CD4-positive, alpha-beta T cell treated with Interleukin-4 for 4 hours (primary cell): Measurements from ENCODE around the gene GRM7.

Experiments
- DNase-seq: peaks from one replicate; pipeline ENCODE4 v3.0.0-alpha.2; 2020

The GRM7 gene

DNA sequence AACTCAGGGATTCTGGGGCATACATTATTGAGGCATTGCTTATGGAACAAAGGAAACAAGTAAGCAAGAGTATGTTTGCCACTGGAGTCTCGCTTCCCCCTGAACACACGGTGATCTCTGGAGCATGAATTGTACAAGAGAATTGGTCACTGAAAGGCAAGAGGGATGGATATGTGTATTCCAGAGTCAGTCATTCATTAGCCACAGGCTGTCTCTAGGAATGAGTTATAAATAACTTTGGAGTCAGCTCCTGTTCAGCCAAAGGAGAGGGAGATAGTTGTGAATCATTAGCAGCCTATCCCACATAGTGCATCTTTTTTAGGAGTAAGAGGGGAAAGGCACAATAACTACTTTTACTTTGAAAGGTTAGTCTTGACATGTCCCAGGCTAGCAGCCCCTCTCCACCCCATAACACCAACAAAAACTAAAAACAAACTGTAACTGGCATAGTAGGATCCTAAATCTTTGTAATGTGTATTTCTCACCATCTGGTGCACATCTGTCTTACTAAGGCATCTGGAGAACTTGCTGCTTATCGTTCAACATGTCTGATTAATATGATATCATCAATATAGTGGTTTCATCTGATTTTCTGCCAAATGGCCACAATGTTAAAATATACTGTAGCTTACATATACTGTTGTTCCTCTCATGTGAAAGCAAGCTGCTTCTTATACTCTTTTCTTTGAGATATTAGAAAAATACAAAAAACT lies 462.2 kb downstream of the GRM7 start:
- DNase-seq = no peak

GRCh38 chr3:7328339-7328738 lies 467.4 kb downstream of the GRM7 start:
- DNase-seq = no peak

- no peak for DNase-seq
Observed at GRCh38 chr3:7332696-7333095, 471.8 kb downstream of the GRM7 start.

GRCh38 chr3:7333125-7333524 lies 472.2 kb downstream of the GRM7 start:
- no peak for DNase-seq

DNA sequence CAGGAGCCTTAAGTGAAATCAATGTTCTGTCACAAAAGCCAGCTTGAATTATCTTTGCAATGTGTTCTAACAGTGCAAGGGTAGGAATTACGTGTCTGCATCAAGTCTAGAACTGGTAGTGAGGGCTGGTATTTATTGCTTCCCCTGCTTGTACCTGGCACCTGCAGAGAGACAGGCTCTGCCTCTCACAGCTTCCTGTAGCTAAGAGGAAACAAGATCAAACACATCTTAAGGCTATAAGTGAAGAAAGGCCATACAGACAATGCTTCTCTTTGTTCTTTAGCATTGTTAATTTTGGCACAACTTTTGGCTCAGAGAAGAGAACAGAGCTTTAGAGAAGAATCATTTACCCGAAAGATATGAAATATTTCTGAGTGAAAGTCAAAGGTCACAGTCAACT lies 479.9 kb downstream of the GRM7 start:
- no peak for DNase-seq

DNA sequence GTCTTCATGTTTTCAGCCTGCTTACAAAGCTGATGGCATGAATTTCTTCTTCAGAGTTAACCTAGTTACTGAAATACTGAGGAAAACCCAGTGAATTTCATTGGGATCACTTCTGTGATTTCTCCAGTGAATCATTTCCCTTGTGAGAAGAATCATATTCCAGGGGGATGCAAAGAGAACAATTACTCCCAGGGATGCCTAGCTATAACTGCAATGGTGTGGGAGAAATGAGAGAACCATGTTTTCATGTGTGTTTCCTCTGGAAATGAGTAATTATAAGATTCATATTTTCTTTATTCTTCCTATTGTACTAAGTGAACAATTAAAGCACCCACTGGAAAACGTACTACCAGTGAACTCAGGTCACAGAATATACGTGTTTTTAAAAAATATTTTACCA lies 485.4 kb downstream of the GRM7 start:
- DNase-seq = no peak

GRCh38 chr3:7357101-7357500 lies 496.2 kb downstream of the GRM7 start:
- DNase-seq = no peak

- no peak for DNase-seq
Observed at GRCh38 chr3:7367968-7368367, 507.1 kb downstream of the GRM7 start.

- no peak for DNase-seq
Observed at GRCh38 chr3:7368597-7368996, 507.7 kb downstream of the GRM7 start.

DNA sequence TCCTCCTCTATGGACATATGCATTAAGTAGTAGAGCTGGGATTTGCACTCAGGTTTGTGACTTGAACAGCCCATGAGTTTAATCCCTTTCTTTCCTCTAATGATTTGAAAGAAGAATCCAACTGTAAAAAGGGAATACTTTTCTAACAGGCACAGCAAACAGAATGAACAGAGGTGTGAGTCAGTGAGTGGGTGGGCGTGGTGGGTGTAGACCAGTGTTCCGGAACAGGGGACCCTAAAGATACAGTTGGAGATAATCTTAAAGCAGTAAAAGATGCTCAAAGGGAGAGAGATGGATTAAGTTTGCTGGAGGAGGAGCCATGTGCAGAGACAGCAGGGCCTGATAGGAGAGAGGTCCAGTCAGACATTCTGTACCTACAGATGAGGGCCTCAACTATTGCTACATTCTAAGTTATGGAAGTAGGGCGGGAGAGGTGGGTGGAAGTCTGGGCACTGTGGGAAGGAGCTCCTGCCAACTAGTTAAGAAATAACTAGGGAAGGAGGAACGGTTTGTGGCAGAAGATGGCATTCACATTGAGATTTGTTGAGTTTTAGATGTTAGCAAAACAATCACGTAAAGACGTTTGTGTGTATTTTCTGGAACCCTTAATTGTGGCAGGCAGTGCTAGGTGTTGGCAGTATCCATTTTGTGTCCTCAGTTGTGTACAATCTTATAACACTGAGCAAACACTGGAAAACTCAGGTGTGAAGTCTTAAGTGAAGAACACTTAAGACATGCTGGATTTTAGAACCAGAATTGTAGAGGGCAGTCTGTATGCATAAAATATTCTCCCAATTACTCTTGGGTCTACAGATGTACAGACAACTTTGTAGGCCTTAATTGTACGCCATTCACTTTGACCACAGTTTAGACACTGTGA lies 511.0 kb downstream of the GRM7 start:
- DNase-seq = no peak

DNA sequence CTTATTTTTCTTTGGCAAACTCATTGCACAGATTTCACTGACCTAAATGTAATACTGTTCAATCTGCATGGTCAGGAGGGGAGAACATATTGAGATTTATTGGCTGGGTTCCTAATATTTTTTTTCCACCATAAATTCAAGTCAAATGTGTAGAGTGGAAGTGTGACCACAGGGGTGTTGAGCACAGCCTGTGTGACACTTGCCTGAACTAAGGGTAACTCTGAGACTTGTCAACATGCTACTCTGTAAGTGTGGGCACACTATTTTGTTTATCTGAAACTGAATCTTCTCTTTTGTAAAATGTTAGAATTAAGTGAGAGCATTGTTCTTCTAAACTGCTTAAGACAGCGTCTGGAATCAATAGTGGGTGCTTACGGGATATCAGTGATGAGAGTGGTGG lies 516.2 kb downstream of the GRM7 start:
- DNase-seq = no peak

DNA sequence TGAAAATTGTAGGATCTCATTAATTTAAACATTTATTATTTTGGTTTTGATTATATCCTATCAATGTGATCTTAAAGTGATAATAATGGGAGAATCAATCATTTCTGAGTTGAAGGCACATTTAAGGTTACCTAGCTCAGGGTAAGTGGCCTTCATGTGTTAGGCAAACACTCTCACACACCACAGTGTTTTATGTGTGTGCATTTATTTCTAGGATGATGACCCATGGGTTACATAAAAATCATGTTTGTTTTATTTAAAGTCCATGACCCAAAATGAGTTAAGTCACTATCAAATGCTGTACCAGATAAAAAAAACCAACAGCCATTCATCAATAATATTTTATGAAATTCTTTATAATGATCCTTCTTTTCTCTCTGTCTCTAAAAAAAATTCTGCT lies 520.8 kb downstream of the GRM7 start:
- DNase-seq = no peak

DNA sequence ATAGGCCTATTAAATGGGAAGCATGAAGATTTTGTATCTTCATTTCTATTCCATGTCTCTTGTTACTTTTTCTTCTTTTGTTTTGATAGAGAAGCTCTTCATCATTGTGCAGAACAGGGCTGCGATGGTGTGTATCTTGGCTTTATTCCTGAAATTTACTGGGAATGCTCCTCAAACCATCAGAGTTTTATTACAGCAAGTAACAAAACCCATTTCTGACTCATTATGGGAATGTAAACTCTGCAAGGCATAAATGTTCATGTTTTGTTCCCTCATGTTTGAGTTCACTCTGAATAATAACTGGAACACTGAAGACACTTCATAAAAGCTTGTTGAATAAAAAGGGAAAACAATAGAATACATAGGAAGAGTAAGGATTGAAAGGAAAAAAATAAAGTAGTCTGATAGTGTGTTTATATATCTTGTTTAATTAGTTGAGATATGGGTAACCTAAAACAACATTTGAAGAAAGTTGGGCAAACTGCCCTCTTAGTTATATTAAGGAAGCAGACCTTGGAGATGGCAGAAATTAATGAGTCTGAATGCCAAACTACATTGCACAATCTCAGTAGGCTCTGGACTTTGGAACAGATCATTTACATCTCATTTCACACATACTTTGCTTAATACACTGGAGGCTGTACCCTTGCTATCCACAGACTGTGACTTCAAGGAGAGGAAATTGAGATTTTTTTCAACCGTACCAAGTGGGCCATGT lies 521.5 kb downstream of the GRM7 start:
- no peak for DNase-seq

- no peak for DNase-seq
Observed at GRCh38 chr3:7385635-7386034, 524.7 kb downstream of the GRM7 start.

GRCh38 chr3:7388026-7388425 lies 527.1 kb downstream of the GRM7 start:
- DNase-seq = no peak

DNA sequence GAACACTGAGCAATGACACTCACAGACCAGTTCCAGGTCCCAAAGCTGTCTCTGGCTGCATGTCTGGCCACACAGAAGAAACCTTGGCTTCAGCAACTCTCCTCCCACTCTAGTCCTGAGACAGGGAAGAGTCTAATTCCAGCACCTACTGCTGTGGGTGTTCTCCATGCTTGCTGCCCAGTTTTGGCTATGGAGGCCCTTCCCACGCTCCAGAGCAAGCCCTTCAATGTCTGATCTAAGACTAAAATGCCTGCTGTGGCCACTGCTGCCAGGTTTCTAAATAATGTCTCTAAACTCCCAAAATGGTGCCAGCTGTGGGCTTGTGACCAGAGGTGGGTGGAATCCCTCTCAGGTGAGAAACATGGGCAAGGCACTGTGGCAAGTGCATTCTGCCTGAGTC lies 531.3 kb downstream of the GRM7 start:
- DNase-seq = no peak

GRCh38 chr3:7393944-7394605 lies 533.2 kb downstream of the GRM7 start:
- no peak for DNase-seq

DNA sequence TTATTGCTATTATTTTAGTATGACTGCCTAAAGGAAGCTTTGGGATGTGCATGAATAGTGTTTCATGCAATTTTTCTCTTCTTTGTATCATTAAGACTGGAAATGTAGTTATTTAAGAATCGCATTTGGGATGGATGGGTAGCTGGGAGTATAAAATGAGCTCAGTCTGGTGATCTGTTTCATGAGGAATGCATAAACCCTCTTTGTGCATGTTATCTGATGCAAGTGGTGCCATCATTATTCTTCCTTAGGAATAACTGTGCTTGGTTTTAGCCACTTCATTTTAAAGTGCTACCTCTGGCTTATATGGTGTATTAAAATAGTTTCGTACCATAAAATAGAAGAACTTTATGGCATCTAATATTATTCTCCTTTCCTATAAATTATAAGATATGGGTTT lies 535.6 kb downstream of the GRM7 start:
- no peak for DNase-seq

GRCh38 chr3:7397097-7397496 lies 536.2 kb downstream of the GRM7 start:
- DNase-seq = no peak

GRCh38 chr3:7400360-7400759 lies 539.4 kb downstream of the GRM7 start:
- DNase-seq = no peak

- DNase-seq = no peak
Observed at GRCh38 chr3:7401418-7401817, 540.5 kb downstream of the GRM7 start.

DNA sequence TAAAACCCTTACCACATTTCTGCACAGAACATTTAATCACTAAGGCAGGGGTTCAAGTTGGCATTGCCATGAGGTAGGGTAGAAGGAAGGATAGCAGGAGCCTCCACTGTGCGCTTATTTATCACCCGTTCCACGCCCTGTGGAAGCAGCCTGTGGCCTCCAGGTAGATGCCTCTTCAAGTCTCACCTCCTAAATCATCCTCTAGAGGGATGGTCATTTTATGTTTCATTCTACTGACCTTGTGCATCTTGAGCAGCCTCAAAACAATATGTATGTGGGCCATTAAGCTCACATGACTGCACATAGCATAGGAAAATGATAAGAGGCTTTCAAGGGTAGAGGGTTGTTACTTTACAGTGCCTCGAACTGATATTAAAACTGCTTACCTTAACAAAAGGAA lies 546.2 kb downstream of the GRM7 start:
- no peak for DNase-seq

DNA sequence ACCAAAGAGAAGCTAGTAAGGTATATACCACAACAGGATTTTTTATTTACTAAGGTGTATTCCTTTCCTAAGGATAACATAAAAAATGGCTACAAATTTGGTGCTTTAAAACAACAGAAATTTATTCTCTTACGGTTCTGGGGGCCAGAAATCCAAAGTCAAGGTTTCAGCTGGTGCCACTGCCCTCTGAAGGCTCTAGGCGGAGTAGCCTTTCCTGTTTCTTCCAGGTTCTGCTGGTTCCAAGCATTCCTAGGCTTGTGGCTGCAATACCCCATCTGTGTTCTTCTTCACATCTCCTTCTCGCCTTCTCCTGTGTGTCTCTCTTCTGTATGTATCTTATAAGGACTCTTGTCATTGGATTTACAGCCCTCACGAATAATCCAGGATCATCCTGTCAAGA lies 549.9 kb downstream of the GRM7 start:
- DNase-seq = no peak
